ENCODE results near the gene LAMA3.

The LAMA3 gene

GRCh38 chr18:23853448-23854195 is 164.4 kb downstream of the LAMA3 start:
- DNase-seq (ENCODE audit: low read depth), result no peak

DNA sequence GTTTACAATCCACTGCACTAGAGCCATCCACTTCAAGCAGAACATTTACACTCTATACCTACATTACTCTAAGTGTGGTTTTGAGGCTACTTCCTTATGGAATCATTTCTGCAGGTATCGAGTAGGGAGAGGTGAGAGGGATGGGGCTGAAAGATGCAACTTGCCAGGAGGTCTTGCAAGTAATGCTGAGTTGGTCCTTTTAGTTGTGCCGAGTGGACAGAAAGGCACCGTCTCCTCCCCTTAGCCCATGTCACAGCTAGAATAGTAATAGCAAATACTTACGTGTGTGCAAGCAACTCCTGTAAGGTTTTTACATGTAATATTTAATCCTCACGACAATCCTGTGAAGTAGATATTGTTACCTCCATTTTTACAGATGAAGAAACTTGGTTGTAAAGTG is 166.5 kb downstream of the LAMA3 start:
- DNase-seq (ENCODE audit: low read depth), result no peak

DNA sequence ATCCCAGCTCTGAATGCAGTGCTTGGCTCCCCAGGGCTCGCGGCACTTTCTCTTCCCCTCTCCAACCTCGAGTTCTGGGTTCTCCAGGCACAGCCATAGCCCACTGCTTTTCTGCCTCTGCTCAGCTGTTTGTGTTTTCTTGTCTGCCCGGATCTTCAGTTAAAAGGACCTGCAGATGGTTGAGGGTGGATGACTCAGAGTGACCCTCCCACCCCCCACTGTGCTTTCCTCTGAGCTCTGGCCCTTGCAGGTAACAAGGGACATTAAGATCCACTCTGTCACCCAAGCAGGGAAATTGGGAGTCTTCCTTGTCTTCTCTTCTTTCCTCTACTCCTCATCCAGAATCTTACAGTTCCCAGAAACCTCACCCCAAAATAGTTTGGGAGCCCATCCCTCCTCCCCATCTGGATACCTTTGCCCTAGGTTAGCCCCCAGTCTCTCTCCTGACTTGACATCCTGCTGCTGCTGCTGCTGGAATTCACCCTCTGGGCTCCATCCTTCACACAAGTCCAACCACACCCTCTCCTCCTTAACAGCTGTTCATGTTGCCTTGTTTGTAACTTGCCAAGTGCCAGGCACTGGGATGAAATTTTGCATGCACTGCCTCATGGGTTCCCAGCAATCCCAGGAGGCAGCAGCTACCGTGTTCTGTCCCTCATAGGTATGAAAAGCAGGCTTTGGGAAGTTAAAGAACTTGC is 167.4 kb downstream of the LAMA3 start:
- DNase-seq (ENCODE audit: low read depth), result peak; percentile 28

- DNase-seq (ENCODE audit: low read depth), result no peak
These were observed 167.9 kb downstream of the LAMA3 start for GRCh38 chr18:23857164-23857552.

- DNase-seq (ENCODE audit: low read depth), result peak; percentile 84
These were observed 168.5 kb downstream of the LAMA3 start for GRCh38 chr18:23857756-23858155.

DNA sequence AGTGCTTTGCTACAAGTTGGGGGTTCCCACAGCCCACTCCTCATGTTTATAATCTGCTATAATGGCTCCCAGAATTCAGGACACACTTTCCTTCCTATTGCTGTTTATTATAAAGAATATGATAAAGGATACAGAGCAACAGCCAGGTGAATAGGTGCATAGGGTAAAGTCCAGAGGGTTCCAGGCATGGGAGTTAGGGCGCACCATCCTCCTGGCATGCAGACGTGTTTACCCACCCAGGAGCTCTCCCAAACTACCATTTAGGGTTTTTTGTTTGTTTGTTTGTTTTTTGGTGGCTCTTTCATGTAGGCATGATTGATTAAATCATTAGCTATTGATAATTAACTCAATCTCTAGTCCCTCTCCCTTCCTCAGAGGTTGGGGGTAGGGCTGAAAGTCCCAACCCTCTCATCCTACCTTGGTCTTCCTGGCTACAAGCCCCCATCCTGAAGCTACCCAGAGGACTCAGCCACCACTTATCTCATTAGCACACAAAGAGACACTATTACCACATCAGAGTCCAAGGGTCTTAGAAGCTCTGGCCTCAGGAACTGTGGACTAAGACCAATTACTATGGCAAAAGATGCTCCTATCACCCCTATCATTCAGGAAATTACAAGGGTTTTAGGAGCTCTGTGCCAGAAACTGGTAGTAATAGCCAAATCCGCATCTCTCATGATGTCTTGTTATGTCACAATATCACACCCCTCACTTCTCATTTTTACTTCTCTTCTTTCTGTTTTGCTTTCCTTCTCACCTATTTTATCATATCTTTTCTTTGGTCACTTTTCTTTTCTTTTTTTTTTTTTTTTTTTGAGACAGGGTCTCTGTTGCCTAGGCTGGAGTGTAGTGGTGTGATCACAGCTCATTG is 170.4 kb downstream of the LAMA3 start:
- DNase-seq (ENCODE audit: low read depth), result no peak

DNA sequence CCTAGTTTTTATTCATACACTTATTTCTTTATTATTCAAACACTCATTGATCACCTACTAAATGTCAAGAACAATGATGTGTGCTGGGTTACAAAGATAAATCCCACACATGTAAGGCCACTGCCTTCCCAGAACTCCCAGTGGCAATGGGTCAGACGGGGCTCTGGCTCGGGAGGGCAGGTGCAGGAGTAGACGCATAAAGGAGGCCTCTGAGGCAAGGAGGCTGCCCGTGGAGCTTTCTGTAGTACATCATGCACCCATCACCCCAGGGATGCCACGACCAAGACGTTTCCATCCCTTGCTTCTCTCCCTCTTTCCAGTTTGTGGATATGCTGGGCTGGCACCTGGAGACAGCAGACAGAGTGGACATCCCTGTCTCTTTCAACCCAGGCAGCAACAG is 172.1 kb downstream of the LAMA3 start:
- no peak for DNase-seq (ENCODE audit: low read depth)

GRCh38 chr18:23861805-23862470 is 172.7 kb downstream of the LAMA3 start:
- peak; percentile 97 for DNase-seq (ENCODE audit: low read depth)

- no peak for DNase-seq (ENCODE audit: low read depth)
These were observed 175.4 kb downstream of the LAMA3 start for GRCh38 chr18:23864624-23865023.

DNA sequence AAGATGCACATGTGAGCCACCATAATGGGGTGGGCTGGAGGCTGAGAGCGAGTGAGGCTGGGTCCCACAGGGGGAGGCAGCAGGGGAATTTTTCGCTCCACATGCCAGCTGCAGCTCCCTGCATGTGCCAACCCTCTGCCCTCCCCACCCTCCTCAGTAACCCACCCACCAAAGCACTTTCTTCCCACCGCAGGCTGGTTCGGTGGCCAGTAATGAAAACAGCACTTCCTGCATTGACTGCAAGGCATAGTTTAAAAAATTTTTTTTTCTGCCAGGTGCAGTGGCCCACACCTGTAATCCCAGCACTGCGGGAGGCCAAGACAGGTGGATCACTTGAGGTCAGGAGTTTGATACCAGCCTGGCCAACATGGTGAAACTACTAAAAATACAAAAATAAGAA is 177.8 kb downstream of the LAMA3 start:
- DNase-seq (ENCODE audit: low read depth), result no peak

DNA sequence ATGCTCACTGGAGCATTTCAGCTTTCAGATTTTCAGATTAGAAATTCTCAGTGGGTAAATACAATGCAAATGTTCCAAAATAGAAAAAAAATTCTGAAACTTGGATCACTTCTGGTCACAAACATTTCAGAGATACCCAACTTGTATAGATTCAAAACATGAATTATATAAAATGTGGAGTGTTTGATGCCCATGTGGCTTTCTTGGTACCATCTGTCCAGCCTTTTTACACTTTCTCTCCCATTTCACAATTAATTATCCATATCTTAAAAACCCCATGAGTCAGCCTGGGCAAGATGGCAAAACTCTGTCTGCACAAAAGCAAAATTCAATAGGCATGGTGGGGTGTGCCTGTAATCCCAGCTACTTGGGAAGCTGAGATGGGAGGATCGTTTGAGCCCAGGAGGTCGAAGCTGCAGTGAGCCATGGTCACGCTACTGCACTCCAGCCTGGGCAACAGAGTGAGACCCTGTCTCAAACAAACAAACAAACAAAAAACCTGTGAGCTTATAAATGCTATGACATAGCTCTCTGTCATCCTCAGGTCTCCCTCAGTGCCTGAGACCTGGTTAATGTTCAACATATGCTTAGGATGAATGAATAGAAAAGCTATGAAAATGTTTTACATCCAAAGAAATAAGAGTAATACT is 179.0 kb downstream of the LAMA3 start:
- no peak for DNase-seq (ENCODE audit: low read depth)

DNA sequence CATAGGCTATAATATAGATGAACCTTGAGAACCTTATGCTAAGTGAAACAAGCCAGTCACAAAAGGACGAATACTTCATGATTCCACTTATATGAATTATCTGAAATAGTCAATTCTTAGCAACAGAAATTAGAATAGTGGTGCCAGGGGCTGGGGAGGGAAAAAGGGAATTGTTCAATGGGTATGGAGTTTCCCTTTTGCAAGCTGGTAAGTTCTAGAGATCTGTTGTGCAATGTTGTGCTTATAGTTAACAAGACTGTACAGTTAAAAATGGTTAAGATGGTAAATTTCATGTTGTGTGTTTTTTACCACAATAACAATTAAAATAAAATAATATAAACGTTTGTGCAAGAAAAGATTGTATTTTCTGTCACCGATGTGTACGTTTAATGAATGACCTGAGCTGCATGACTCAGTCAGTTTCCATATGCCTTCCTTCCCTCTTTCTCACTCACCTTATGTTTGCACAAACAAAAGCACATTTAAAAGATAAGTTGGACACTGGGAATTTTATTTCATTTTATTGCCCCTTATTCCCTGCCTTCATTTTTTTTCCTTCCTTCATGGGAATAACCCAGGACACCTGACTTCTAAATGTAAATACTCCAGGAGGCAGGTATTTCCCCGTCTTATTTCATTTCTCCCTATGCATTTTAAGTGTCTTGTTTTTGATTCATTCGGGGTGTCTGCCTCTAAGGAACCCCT is 181.6 kb downstream of the LAMA3 start:
- no peak for DNase-seq (ENCODE audit: low read depth)

- no peak for DNase-seq (ENCODE audit: low read depth)
These were observed 182.2 kb downstream of the LAMA3 start for GRCh38 chr18:23871410-23871809.

GRCh38 chr18:23872701-23873550 is 183.7 kb downstream of the LAMA3 start:
- no peak for DNase-seq (ENCODE audit: low read depth)

- no peak for DNase-seq (ENCODE audit: low read depth)
These were observed 187.0 kb downstream of the LAMA3 start for GRCh38 chr18:23875966-23876895.

DNA sequence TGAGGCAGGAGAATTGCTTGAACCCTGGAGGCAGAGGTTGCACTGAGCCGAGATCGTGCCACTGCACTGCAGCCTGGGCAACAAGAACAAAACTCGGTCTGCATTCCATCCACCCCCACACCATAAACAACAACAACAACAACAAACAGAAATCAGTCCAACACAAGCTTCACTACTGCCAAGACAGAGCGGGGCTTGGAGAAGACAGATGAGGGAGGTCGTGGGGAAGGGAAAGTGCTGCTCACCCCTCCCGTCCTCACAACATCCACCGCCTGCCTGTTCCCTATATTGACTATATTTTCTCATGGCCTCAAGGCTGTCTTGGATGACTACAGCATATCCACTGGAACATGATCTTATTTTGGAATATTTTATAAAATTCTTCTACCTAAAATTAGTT is 187.7 kb downstream of the LAMA3 start:
- DNase-seq (ENCODE audit: low read depth), result no peak

- no peak for DNase-seq (ENCODE audit: low read depth)
These were observed 188.1 kb downstream of the LAMA3 start for GRCh38 chr18:23877371-23877770.

DNA sequence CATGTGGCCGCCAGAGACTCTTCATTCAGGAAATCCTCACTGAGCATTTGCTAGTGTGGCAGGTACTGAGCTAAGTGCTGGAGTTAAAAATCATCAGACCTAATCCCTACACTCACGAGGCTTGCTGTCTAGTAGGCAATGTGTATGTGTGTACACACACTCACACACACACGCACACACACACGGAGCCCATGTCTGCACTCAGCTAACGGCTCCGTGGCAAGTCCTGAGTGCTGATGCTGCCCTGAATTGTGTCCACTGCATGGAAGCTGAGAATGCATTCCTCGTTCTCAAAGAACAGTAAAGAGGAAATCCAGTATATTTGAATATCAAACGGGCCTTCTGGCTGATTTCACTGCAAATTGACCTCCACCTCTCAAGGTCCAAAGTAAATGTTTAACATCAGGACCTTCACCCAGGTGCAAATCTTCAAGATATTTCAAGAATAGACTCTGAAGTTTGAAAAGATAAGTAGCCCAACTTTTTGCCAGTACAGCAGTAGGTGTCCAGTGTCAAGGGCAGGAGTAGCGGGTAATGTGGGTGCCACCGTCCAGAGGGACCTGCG is 189.2 kb downstream of the LAMA3 start:
- no peak for DNase-seq (ENCODE audit: low read depth)

DNA sequence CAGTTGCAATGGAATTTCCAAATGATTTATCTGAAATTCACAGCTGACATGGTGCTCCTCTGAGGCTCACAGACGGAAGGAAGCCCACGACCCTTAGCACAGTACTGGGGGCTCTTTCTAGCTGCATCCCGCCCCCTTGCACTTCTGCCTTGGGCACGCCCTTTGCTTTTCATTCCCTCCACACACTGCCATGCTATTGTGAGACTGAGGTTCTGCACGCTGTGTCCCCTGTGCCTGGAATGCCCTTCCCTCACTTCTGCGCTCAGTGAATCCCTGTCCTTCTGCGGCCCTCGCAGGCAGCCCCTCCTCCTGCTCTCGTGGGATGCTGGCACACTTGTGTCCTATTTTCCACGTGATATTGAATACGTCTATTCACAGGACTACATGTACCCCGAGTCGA is 189.9 kb downstream of the LAMA3 start:
- no peak for DNase-seq (ENCODE audit: low read depth)
